UCSD-AML1 (cell line): Measurements from ENCODE around the gene INS.
"Not testable (repeated sequence)": the region's sequence is repeated elsewhere in the genome, so short reads cannot be mapped to it uniquely, and the experiment has no call there.

Experiments
- DNase-seq: peaks from one replicate; lab custom pipeline; 2025; ENCODE audit not compliant: unreplicated experiment; lab: John Stamatoyannopoulos, UW

The INS gene

GRCh38 chr11:2134022-2135010 lies 26.7 kb downstream of the INS start:
- no peak for DNase-seq

GRCh38 chr11:2133241-2134021 lies 27.6 kb downstream of the INS start:
- no peak for DNase-seq

- no peak for DNase-seq
These were observed 28.2 kb downstream of the INS start for GRCh38 chr11:2132874-2133240.

GRCh38 chr11:2132246-2132645 lies 28.8 kb downstream of the INS start:
- no peak for DNase-seq

GRCh38 chr11:2131371-2132236 lies 29.4 kb downstream of the INS start:
- no peak for DNase-seq

- no peak for DNase-seq
These were observed 30.1 kb downstream of the INS start for GRCh38 chr11:2130881-2131352.

- no peak for DNase-seq
These were observed 31.2 kb downstream of the INS start for GRCh38 chr11:2129699-2130366.

- DNase-seq, result no peak
These were observed 31.7 kb downstream of the INS start for GRCh38 chr11:2129308-2129698.

GRCh38 chr11:2128511-2129307 lies 32.3 kb downstream of the INS start:
- no peak for DNase-seq

- DNase-seq, result no peak
These were observed 32.9 kb downstream of the INS start for GRCh38 chr11:2128130-2128510.

- no peak for DNase-seq
These were observed 33.4 kb downstream of the INS start for GRCh38 chr11:2127482-2128129.

GRCh38 chr11:2126520-2127085 lies 34.4 kb downstream of the INS start:
- DNase-seq, result no peak

- not testable (repeated sequence) for DNase-seq
These were observed 36.1 kb downstream of the INS start for GRCh38 chr11:2124736-2125484.

GRCh38 chr11:2123628-2123960 lies 37.4 kb downstream of the INS start:
- DNase-seq, result no peak

GRCh38 chr11:2122907-2123627 lies 37.9 kb downstream of the INS start:
- DNase-seq, result no peak

GRCh38 chr11:2122222-2122906 lies 38.6 kb downstream of the INS start:
- no peak for DNase-seq
